ENCODE data around the gene BEX1.
"Not testable (repeated sequence)": the region's sequence is repeated elsewhere in the genome, so short reads cannot be mapped to it uniquely, and the experiment has no call there.

DNA sequence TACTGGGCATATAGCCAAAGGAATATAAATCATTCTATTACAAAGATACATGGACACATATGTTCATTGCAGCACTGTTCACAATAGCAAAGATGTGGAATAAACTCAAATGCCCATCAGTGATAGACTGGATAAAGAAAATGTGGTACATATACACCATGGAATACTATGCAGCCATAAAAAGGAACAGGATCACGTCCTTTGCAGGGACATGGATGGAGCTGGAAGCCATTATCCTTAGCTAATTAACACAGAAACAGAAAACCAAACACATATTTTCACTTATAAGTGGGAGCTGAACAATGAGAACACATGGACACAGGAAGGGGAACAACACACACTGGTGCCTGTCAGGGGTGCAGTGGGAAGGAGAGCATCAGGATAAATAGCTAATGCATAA lies 30.6 kb downstream of the BEX1 start:
- TF ChIP-seq, protein P1, sequence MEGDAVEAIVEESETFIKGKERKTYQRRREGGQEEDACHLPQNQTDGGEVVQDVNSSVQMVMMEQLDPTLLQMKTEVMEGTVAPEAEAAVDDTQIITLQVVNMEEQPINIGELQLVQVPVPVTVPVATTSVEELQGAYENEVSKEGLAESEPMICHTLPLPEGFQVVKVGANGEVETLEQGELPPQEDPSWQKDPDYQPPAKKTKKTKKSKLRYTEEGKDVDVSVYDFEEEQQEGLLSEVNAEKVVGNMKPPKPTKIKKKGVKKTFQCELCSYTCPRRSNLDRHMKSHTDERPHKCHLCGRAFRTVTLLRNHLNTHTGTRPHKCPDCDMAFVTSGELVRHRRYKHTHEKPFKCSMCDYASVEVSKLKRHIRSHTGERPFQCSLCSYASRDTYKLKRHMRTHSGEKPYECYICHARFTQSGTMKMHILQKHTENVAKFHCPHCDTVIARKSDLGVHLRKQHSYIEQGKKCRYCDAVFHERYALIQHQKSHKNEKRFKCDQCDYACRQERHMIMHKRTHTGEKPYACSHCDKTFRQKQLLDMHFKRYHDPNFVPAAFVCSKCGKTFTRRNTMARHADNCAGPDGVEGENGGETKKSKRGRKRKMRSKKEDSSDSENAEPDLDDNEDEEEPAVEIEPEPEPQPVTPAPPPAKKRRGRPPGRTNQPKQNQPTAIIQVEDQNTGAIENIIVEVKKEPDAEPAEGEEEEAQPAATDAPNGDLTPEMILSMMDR (IDR thresholded peaks at IDR 0.05; ENCODE audit: low read depth, low read length), result not testable (repeated sequence)
- TF ChIP-seq EZH2phosphoT487 (IDR thresholded peaks at IDR 0.05; ENCODE audit: low read depth), result not testable (repeated sequence)

Measured in OCI-LY3 (cell line).